ENCODE measurements around the gene DUSP9. TPM values are rescaled to one million over a fixed set of nuclear protein-coding genes. Genes with fewer than 3 reads are reported as not detected.

The DUSP9 gene
- total and polyA plus RNA-seq, 4 donors, result 0.55 to 3.1 (median 1.4) TPM

- Histone ChIP-seq H3K27me3 (ENCODE audit: control insufficient read depth, insufficient read depth, low read length) (no peaks in the 10 kb centered on the region), H3K36me3 (ENCODE audit: control insufficient read depth, insufficient read depth, low read length) (no peaks in the 10 kb centered on the region), H3K9me3 (ENCODE audit: control insufficient read depth, insufficient read depth, low read length) (peaks cover 2% of the 10 kb centered on the region), H3K4me3 (ENCODE audit: low read depth, low read length) (no peak overlapping the region), H3K27ac (ENCODE audit: low read depth, low read length) (no peak overlapping the region), H3K4me1 (ENCODE audit: control insufficient read depth, insufficient read depth, low read length) (no peaks in the 10 kb centered on the region)
- DNase-seq (ENCODE audit: low read depth in 4 of 6, low spot score in 6 of 6), result no peak
- 100% methylated on average over 2 of the region's 5 CpGs for WGBS (ENCODE audit: insufficient coverage)
Observed at GRCh38 chrX:153620576-153620975, 26.4 kb upstream of the DUSP9 start.

DNA sequence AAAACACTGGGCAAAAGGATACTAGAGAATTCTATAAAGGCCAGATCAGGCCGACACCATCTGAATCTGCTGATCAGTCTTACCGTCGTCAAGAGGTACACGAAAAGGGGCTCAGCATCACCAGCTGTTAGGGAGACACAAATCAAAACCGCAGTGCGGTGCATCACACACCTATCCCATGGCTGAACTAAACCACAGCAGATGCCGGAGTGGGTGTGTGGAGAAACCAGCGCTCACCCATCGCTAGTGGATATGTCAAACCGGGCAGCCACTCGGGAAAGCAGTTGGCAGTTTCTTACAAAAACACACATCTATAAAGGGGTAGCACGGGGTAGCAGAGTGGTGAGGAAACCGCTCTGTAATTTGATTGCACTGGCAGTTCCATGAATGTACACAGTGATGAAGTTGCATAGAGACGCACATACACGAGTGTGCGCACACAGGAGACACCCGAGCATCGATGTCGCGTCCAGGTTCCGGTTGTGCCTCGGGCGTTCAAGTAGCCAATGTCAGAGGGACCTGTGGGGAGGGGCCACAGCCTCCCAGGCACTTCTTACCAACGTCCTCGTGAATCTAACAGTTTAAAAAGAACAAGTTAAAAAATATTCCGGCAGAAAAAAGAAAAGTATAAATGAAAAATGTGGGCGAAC lies 24.9 kb upstream of the DUSP9 start:
- Histone ChIP-seq H3K27me3 (ENCODE audit: control insufficient read depth, insufficient read depth, low read length) (no peaks in the 10 kb centered on the region), H3K27ac (ENCODE audit: low read depth, low read length) (no peak overlapping the region)
- WGBS (ENCODE audit: insufficient coverage), result 87% methylated on average over 16 of the region's 27 CpGs

DNA sequence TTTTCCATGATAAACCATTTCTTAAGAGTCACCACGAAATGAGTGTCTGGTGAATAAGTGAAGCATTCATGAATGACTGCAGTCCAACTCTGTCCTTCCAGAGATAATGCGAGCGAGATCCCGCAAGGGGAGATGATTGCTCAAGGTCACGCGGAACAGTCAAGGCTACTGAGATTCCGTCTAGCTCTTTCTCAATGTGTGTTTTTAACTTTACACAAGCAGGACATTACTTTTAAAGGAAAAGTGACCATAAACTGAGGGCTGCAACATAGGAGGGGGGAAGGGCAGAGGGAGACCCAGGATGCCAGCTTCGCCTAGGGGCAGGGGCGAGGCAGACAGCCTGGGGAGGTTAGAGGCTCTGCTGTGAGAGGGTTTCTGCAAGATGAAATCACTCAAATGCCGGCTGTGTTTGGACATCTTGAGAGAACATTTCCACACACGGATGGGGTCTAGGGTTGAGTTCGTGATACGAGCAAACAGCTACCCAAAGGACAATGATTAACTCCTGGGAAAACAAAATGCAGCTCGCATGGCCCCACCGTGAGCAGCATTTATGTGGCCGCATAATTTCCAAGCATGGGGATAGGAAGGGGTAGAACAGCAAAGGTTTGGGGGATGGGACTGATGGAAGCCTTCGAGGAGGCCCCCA lies 24.2 kb upstream of the DUSP9 start:
- Histone ChIP-seq H3K4me1 (ENCODE audit: control insufficient read depth, insufficient read depth, low read length) (peaks cover 3% of the 10 kb centered on the region), H3K4me3 (ENCODE audit: low read depth, low read length) (no peak overlapping the region), H3K9me3 (ENCODE audit: control insufficient read depth, insufficient read depth, low read length) (peaks cover 2% of the 10 kb centered on the region), H3K27ac (ENCODE audit: low read depth, low read length) (no peak overlapping the region), H3K27me3 (ENCODE audit: control insufficient read depth, insufficient read depth, low read length) (no peaks in the 10 kb centered on the region), H3K36me3 (ENCODE audit: control insufficient read depth, insufficient read depth, low read length) (no peaks in the 10 kb centered on the region)
- DNase-seq (ENCODE audit: low read depth in 4 of 6, low spot score in 6 of 6), result no peak
- 77% methylated on average over 11 of the region's 17 CpGs for WGBS (ENCODE audit: insufficient coverage)

More for the DNA sequence above, 24.9 kb upstream of the DUSP9 start:
- Histone ChIP-seq H3K4me1 (ENCODE audit: control insufficient read depth, insufficient read depth, low read length) (no peaks in the 10 kb centered on the region), H3K36me3 (ENCODE audit: control insufficient read depth, insufficient read depth, low read length) (no peaks in the 10 kb centered on the region), H3K4me3 (ENCODE audit: low read depth, low read length) (no peak overlapping the region), H3K9me3 (ENCODE audit: control insufficient read depth, insufficient read depth, low read length) (peaks cover 2% of the 10 kb centered on the region)
- DNase-seq (ENCODE audit: low read depth in 4 of 6, low spot score in 6 of 6), result no peak

GRCh38 chrX:153623310-153624029 lies 23.5 kb upstream of the DUSP9 start:
- Histone ChIP-seq H3K27ac (ENCODE audit: low read depth, low read length) (no peak overlapping the region), H3K27me3 (ENCODE audit: control insufficient read depth, insufficient read depth, low read length) (no peaks in the 10 kb centered on the region), H3K36me3 (ENCODE audit: control insufficient read depth, insufficient read depth, low read length) (no peaks in the 10 kb centered on the region), H3K9me3 (ENCODE audit: control insufficient read depth, insufficient read depth, low read length) (peaks cover 2% of the 10 kb centered on the region), H3K4me1 (ENCODE audit: control insufficient read depth, insufficient read depth, low read length) (peaks cover 3% of the 10 kb centered on the region), H3K4me3 (ENCODE audit: low read depth, low read length) (no peak overlapping the region)
- DNase-seq (ENCODE audit: low read depth in 4 of 6, low spot score in 6 of 6), result no peak
- WGBS (ENCODE audit: insufficient coverage), result 75% methylated on average over 13 of the region's 16 CpGs

- Histone ChIP-seq H3K36me3 (ENCODE audit: control insufficient read depth, insufficient read depth, low read length) (no peaks in the 10 kb centered on the region), H3K4me3 (ENCODE audit: low read depth, low read length) (no peak overlapping the region), H3K27ac (ENCODE audit: low read depth, low read length) (no peak overlapping the region), H3K9me3 (ENCODE audit: control insufficient read depth, insufficient read depth, low read length) (peaks cover 2% of the 10 kb centered on the region), H3K27me3 (ENCODE audit: control insufficient read depth, insufficient read depth, low read length) (no peaks in the 10 kb centered on the region), H3K4me1 (ENCODE audit: control insufficient read depth, insufficient read depth, low read length) (peaks cover 3% of the 10 kb centered on the region)
- DNase-seq (ENCODE audit: low read depth in 4 of 6, low spot score in 6 of 6), result no peak
- 81% methylated on average over 15 of the region's 15 CpGs for WGBS (ENCODE audit: insufficient coverage)
Observed at GRCh38 chrX:153624196-153625091, 22.6 kb upstream of the DUSP9 start.

- H3K27ac ChIP-seq (ENCODE audit: low read depth, low read length), result no peak overlapping the region
- peaks cover 3% of the 10 kb centered on the region for H3K4me1 ChIP-seq (ENCODE audit: control insufficient read depth, insufficient read depth, low read length)
- no peak for DNase-seq (ENCODE audit: low read depth in 4 of 6, low spot score in 6 of 6)
- H3K9me3 ChIP-seq (ENCODE audit: control insufficient read depth, insufficient read depth, low read length), result peaks cover 2% of the 10 kb centered on the region
- H3K36me3 ChIP-seq (ENCODE audit: control insufficient read depth, insufficient read depth, low read length), result no peaks in the 10 kb centered on the region
- H3K4me3 ChIP-seq (ENCODE audit: low read depth, low read length), result no peak overlapping the region
- 81% methylated on average over 21 of the region's 21 CpGs for WGBS (ENCODE audit: insufficient coverage)
- no peaks in the 10 kb centered on the region for H3K27me3 ChIP-seq (ENCODE audit: control insufficient read depth, insufficient read depth, low read length)
Observed at GRCh38 chrX:153625271-153626024, 21.6 kb upstream of the DUSP9 start.

GRCh38 chrX:153626025-153626633 lies 20.9 kb upstream of the DUSP9 start:
- no peak overlapping the region for H3K4me3 ChIP-seq (ENCODE audit: low read depth, low read length)
- WGBS (ENCODE audit: insufficient coverage), result 83% methylated on average over 13 of the region's 16 CpGs
- DNase-seq (ENCODE audit: low read depth in 4 of 6, low spot score in 6 of 6), result no peak
- H3K4me1 ChIP-seq (ENCODE audit: control insufficient read depth, insufficient read depth, low read length), result peaks cover 3% of the 10 kb centered on the region
- H3K27ac ChIP-seq (ENCODE audit: low read depth, low read length), result no peak overlapping the region
- no peaks in the 10 kb centered on the region for H3K27me3 ChIP-seq (ENCODE audit: control insufficient read depth, insufficient read depth, low read length)
- no peaks in the 10 kb centered on the region for H3K36me3 ChIP-seq (ENCODE audit: control insufficient read depth, insufficient read depth, low read length)
- H3K9me3 ChIP-seq (ENCODE audit: control insufficient read depth, insufficient read depth, low read length), result peaks cover 2% of the 10 kb centered on the region

DNA sequence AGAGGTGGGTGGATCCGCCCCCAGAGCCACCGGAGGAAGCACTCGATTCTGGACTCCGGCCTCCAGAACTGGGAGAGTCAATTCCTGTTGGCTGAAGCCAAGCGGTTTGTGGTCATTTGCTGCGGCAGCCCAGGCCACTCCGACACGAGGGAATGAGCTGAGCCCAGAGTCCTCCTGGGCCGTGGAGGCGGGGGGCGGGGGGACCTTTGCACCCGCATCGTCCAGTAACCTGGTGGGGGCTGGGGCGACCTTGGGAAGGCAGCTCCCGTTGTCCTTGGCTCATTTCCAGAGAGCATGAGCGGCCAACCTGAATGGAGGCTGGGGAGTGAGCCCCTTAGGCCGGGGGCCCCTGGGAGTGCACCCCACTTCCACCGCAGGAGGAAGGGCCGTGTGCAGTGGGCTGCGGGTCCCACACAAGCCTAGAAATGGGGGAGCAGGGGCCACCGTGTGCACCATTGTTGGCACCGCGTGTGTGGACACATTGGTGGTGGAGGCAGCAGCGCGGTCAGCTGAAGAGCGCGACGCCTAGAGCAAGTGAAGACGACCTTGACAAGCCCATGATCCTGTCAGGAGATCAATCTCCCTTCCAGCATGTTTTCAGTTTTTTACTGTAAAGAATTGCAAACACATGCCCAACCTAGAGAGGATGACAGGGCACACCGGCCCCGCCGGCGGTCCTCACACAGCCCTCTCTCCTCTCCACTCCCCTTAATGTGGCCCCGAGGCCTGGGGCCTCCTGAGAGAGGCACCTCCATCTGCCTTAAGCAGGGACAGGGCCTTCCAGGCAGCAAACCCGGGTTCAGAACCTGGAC lies 19.9 kb upstream of the DUSP9 start:
- Histone ChIP-seq H3K36me3 (ENCODE audit: control insufficient read depth, insufficient read depth, low read length) (no peaks in the 10 kb centered on the region), H3K27ac (ENCODE audit: low read depth, low read length) (no peak overlapping the region), H3K9me3 (ENCODE audit: control insufficient read depth, insufficient read depth, low read length) (no peaks in the 10 kb centered on the region), H3K4me1 (ENCODE audit: control insufficient read depth, insufficient read depth, low read length) (peaks cover 3% of the 10 kb centered on the region), H3K4me3 (ENCODE audit: low read depth, low read length) (no peak overlapping the region), H3K27me3 (ENCODE audit: control insufficient read depth, insufficient read depth, low read length) (no peaks in the 10 kb centered on the region)
- no peak for DNase-seq (ENCODE audit: low read depth in 4 of 6, low spot score in 6 of 6)
- WGBS (ENCODE audit: insufficient coverage), result 75% methylated on average over 30 of the region's 35 CpGs

All from spinal cord (tissue), 10 donors.